HG03060 (cell line): Measurements from ENCODE around the gene MECR.

Experiments
- ATAC-seq: cut with Tn5 transposase; IDR thresholded peaks from one replicate; pipeline ENCODE4 v1.9.1; 2021; ENCODE audit warnings: low read depth, moderate number of reproducible peaks; ENCODE audit not compliant: unreplicated experiment

MECR gene

DNA sequence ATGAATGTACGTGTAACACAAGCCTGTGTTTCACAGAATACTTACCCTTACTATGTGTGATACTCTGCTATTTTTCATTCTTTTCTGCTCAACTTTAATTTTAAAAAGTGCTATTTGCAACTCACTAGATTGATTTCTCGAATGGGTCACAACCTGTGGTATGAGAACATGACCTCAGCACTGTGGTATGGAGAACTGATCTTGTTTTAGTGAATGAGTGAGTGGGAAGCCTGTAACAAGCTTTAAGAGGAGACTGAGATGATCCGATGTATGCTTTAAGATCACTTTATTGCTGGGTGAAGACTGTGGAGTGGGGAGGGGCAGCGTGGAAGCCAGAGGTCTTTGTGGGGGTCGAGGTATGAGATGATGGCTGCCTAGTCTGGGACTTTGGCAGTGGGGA is 21.6 kb downstream of the MECR start:
- no peak for ATAC-seq

DNA sequence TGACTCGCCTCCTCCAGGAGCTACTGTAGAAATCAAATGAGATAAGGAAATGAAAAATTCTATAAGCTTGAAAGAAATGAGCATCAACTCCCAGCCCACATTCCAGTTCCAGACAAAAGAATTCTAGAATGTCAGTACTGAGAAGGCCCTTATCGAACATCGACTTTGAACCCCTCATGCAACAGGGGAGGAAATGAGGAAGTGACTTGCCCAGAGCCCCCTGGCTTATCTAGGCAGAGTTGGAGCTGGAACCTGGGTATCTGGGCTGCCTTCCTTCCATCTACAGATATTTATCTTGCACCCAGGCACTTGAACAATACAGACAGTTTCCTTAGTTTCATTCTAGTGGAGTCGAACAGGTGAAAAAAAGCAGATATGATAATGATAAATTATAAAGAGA is 22.3 kb downstream of the MECR start:
- no peak for ATAC-seq

DNA sequence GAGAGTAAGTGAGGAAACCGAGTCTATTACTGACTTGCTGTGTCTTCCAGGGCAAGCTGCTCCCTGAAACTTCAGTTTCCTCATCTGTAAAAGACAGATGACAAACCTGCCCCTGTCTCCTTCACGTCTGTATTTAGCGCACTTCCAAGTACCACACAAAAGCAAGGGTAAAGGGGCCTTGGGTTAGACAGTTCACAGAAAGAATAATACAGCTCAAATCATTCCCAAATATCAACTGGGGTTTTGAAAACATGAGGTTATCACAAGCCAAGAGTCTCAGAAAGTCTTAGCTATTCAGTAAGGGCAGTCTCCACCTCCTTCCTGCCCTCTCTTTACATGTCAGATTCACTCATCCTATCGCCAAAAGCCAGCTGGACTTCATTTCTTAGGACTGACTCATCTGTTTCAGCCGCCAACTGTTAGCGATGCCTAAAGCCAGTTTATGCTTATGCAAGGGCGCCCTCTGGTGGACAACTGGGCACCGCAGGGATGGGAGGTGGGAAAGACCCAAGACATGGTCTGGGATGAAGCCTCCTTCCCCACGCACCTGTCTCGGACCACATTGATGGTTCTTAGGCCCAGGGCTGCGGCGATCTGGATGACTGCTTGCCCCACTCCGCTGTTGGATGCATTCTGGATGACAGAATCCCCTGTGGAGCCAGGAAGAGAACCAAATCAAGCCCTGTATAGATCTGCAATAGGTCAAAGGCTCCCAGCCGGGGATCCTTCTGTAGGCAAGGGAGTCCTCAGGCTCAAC is 28.0 kb downstream of the MECR start:
- peak; percentile 55 for ATAC-seq

DNA sequence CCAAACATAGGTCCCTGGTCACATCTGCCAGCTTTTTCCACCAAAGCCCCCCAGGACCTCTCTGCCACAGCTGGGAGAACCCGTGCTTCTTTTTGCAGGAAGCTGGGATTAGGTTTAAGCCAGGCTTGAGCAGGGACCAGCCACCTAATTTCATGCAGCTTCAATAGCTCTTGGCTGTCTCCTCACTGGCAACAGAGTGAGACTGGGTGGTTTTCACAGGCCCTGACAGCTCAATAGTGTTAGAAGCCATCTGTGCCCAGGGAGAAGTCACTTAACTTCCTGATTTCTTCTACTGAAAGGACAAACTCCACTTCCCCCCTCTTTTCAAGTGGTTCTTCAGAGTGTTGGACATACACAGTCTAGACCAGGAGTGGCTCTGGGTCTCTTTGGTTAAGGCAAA is 28.7 kb downstream of the MECR start:
- ATAC-seq, result no peak

DNA sequence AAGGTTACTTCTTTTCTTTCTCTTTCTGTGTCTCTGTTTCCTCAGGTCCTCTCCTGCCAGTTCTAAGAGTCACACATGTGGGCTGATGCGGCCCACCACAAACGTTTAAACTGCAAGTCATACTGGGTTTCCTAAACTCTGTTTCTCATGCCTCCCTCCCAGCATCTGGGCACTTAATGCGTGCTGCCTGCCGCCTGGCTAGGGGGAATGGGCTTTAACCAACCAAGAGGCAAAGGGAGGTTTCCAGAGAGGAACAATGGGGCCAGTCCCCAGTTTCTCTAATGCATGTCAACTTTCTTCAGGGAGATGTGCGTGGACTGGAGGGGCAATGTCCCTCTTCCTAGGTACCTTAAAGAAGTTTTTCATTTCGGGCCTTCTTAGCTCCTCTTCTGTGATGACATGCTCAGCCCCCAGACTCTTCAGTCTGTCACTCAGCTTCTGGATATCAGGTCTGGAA is 29.1 kb downstream of the MECR start:
- no peak for ATAC-seq

DNA sequence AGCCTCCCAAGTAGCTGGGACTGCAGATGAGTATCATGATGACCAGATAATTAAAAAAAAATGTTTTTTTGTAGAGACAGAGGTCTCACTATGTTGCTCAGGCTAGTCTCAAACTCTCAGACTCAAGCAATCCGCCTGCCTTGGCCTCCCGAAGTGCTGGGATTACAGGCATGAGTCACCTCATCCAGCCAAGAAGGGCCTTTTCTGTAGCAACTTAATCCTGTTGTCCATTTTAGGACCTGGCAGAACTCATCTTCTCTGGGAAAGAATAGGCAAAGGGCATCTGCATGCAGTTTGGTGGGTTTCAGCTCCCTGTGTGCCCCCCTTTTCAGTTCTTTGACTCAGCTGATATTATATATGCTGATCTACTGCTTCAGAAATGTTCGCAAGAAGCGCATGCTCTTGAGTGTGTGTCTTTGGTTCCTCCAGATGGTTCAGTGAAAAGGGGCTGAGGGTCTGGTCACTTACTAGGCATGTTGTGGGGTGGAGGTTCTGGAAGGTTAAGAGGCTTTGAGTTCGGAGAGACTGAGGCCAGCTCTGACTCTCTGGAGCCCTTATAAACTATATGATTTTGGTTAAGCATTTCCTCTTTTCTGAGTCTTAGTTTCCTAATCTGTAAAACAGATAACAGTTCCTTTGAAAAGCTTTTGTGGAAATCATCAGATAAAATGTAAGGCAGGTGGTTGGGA is 29.7 kb downstream of the MECR start:
- ATAC-seq, result no peak

DNA sequence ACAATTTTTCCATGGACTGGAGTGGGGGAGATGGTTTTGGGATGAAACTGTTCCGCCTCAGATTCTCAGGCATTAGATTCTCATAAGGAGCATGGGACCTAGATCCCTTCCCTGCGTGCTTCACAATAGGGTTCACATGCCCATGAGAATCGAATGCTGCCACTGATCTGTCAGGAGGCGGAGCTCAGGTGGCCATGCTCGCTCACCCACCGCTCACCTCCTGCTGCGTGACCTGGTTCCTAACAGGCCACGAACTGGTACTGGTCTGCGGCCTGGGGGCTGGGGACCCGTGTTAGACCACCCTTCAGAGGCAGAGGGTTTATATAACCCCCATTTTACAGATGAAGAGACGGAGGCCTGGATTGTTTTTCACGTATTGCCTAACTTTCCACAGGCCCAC is 32.7 kb downstream of the MECR start:
- ATAC-seq, result no peak

DNA sequence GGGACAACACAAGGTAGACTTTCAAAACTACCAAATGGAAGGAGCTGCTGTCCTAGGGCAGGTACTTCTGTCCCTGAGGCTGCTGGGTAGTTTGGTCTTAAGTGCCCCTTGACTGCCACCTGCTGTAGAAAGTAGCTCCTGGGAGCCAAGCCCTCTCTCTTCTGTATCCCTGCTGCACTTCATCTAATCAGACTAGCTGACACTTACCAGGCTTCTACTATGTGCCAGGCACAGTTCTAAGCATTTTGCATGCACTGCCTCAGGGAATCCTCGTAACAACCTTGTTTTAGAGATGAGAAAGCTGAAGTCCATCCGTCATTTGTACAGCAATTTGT is 33.2 kb downstream of the MECR start:
- ATAC-seq, result no peak

DNA sequence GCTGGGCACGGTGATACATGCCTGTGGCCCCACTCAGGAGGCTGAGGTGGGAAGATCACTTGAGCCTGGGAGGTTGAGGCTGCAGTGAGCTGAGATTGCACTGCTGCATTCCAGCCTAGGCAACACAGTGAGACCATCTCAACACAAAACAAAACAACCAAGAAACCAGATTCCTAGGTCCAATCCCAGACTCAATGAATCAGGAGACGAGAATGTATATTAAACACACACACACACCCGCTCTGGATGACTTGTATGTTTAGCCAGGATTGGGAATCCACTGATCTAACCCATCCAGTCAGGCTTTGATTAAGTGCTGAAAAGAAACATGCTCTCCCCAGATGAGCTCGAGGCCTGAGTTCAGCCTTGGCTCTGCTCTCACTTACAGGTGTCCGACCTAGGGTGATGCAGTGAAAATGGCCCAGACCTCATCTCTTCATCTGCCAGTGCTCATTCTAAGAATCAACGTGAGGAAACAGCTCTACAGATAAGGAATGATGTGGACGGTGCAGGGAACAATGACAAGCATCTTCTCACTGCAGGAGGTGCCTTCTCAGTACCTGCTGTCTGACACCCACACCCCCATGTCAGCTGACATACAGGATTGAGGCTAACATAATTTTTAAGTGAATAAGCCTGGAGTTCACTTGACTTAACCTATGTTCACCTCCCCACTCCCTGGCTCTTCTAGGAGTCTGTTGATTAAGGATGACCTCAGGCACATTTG is 33.7 kb downstream of the MECR start:
- no peak for ATAC-seq

DNA sequence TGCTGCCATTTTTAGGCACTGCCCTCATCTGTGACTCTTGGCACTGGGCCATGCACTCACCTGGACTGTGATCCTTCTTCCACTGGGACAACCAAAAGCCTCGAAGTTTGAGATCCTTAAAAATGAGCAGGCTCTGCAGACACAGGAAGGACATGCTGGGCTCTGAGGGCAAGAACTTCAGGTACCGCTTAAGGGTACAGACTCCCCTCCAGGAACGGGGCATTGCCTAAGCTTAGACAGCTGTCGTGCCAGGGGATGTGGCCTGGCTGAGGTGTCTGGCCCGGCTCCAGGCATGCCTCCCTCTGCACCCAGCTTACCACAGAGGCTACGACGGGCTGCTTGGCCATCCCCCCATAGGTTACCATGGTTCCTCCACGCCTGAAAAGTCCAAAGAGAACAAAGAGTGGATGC is 34.8 kb downstream of the MECR start:
- ATAC-seq, result no peak

DNA sequence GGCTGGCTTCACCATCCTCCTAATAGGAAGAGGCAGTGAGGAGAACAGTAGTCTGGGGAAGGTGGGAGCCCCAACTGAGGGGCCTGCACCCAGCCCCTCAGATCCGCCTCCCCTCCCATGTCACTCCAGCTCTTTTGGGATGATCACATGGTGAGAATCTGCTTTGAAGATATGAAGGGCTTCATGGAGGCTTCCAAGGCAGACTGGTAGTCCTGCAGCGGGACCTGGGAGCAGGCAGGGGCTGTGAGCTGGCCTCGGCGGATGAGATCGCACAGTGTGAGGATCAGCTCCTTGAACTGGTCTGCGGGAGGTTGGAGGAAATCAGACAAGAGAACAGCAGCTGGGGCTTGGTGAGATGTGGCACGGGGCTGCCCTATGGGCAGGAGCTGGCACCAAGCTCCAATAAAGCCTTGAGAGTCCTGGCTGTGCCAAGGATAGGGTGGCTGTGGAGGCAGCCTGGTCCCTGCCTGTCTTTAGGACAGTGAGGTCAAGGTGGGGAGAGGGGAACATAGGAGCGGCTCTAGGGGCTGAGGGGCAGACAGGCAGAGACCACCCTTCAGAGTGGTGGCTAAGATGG is 36.8 kb downstream of the MECR start:
- no peak for ATAC-seq

DNA sequence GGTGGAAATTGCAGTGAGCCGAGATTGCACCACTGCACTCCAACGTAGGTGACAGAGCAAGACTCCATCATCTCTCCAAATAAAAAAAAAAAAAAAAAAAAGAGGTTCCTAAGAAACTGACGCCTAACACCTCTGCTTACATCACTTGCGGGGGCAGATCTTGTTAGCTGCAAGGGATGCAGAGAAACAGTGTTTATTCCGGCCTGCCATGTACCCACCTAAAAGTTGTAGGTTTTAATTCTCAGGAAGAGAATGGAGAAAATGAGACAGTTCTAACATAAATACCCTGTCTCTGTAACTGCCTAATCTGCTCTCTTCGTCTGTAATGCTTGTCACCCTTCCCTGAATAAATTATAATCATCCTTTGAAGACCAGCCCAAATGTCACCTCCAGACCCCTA is 40.0 kb downstream of the MECR start:
- no peak for ATAC-seq

DNA sequence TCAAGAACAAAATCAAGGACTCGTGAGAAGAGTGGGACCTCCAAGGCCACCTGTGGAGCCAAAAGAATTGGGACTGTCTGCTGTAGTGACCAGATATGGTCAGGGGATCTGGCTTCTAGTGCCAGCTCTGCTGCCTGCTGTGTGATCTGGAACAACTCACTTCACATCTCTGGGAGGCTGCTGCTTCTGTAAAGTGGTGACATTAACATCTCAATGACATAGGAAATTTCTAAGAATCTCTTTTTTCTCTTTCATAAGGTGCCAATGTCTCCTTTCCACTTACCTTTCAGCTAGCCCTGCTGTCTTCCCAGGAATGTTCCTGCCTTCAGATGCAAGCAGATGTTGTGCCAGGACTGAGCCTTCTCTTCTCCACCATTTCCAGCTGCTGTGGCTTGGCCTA is 44.0 kb downstream of the MECR start:
- ATAC-seq, result no peak

DNA sequence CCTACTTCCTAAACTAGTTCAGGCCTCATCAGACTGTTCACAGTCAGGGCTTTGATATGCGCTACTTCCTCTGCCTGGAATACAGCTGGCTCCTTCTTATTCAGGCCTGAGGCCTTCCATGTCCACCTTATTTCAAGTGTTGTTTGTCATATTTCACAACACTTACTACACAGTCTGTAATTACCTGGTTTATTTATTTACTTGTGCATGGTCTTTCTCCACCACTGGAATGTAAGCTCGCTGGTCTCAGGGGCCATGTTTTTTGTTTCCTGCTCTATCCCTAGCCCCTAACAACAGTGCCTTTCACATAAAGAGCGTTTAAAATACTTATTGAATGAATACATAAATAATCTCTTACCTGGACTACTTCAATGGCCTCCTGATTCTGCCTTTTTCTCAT is 44.5 kb downstream of the MECR start:
- ATAC-seq, result no peak

DNA sequence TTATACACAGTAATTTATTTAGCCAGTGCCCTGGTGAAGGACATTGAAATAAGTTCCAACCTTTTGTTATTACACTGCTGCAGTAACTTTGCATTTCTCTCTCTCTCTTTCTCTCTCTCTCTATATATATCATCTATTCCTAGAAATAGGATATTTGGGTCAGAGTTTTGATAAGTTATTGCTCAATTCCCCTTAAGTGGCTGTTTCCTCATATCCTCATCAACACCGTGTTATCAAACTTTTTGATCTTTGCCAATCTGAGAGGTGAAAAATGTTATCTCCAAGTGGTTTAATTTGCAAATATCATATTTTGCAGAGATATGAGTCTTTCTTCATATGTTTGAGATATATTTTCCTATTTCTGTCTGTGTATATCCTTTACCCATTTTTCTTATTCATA is 47.4 kb downstream of the MECR start:
- no peak for ATAC-seq

DNA sequence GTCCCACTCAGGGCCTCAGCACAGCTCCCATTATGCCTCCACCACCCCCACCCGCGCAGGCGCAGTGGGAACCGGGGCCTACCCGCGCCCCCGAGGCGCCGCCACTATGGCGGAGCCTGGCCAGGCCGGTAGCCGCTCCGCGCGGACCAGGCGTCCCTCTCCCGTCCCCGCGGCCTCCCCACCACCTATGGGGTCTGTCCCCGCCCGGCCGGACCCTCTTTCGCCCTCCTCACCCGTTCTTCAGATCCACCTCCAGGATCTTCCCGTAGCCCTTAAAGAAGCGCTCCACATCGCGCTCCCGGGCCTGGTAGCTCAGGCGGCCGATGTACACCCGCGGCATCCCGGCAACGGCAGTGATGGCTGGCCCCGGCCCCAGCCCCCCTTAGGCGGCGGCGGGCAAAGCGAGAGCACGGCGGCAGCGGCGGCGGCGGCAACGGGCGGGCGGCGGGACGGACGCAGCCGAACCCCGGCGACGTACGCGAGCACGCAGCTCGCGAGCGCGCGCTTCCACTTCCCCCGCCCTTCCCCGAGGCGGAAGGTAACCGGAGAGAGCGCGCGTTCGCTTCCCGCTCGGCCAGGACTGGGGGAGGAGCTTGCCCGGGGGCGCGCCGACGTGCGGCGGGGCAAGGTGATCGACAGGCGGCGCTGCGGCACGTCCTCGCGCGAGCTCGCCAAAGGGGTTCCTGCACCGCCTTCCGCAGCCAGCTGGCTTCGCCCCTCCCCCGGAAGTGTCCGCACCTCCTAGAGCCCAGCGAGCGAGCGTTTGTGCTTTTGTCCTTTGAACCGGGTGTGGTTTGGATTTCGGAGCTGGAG is 49.1 kb downstream of the MECR start, which contains the start of gene SRSF4:
Gene SRSF4 (minus strand): TSS at position 488 of the 813 bp plus-strand sequence. CDS start 148 bp downstream, at position 340.
- peak; percentile 66 for ATAC-seq

DNA sequence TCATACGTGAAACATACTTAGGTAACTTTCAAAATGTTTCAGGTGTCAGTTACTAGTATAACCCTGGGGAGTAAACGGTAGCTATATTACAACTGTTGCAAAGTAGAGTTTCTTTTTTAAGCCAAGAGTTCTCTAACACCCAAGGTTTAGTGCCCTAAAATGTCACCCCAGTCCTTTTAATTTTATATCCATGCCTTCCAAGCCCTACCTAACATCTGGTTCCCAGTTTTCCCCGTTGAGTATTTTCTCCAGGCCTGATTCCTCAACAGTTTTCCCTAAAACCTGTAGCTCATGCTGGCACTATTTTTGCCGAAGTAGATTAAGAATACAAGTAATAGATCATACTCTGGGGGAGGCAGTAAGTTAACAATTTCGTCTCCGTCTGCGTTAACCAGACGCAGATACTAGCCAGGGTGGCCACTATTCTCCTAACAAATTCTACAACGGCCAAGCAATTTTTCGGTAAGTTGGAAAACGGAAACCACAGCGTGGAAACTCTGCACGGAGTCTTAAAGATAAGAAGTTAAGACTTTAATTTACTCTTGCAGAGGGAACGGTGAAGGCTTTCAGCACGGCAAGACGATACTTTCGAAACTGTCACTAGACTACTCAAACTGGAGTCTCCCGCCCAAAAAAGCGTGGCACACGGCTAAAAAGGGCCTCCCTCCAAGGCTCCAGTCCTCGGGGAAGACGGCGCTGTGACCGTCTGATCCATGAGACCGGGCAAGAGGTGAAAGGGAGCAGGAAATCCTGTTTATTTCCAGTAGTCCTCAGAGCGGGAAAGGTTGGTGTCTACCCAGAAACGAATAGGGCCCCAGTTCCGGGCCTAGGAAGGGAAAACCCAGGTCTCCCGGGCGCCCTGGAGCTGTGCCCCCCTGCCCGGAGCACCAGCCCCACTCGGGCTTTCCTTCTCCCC is 50.0 kb downstream of the MECR start:
- no peak for ATAC-seq

DNA sequence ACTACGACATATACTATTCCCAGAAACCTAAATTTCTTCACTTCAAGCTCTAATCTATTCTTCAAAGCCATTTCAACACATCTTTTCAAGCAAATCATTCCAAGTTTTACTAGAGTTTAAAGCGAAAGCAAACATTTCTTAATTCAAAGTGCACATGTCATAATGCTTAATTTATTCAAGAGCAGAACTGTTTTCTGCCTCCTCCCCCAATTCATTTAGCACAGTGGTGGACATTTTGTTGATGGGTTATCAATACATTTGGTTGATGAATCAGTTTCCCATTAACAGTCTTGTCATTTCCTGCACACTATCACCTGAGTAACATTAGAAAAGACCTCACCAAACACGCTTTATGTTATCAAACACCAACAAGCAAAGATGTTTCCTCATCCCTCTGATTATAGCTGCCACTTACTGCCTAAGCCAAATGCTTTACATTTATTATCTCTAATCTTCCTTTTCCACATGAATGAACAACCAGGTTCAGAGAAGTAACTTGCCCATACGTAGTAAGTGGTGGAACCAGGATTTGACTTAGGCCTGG is 51.0 kb downstream of the MECR start:
- no peak for ATAC-seq
